HEK293 (cell line): ENCODE measurements around the gene BCL7C.

Source experiments
- CTCF ChIA-PET: fragments of 350-600 bp; formaldehyde crosslinking; extraction: SDS; loops from one replicate; lab custom pipeline; 2021; ENCODE audit warnings: antibody characterized with exemption; lab: Yijun Ruan, JAX
- POLR2A ChIA-PET: fragments of 300-600 bp; formaldehyde crosslinking; extraction: SDS; loops from one replicate; lab custom pipeline; 2020; ENCODE audit warnings: antibody characterized with exemption, inconsistent platforms; lab: Yijun Ruan, JAX
- H3K27ac ChIP-seq: fragments of 200-500 bp; sonication (Bioruptor generic); 2 replicates; pipeline ENCODE4 v1.5.1; 2014; ENCODE audit warnings: low read depth, low read length, control low read depth, inconsistent platforms; ENCODE audit errors: extremely low read depth
- H3K36me3 ChIP-seq, 2 experiments: fragments of 200-500 bp in 1 of 2; sonication (Bioruptor generic) in 1 of 2; 1 replicate in 1 of 2; 2 replicates in 1 of 2; pipeline ENCODE4 v1.5.1; 2014 to 2017; ENCODE audit warnings: inconsistent platforms in 2 of 2, low read length in 2 of 2; ENCODE audit not compliant: control insufficient read depth in 2 of 2, insufficient read depth in 1 of 2
- H3K4me1 ChIP-seq: fragments of 200-500 bp; sonication (Bioruptor generic); 2 replicates; pipeline ENCODE4 v1.5.1; 2014; ENCODE audit warnings: mild to moderate bottlenecking, low read length, inconsistent platforms; ENCODE audit not compliant: control insufficient read depth, insufficient read depth
- H3K4me3 ChIP-seq: 2 replicates; pipeline ENCODE4 v1.5.1; 2011; ENCODE audit warnings: low read depth, mild to moderate bottlenecking, control low read depth, low read length, moderate library complexity
- H3K9me3 ChIP-seq: fragments of 200-500 bp; sonication (Bioruptor generic); 2 replicates; pipeline ENCODE4 v1.5.1; 2014; ENCODE audit warnings: low read depth, low read length, inconsistent platforms; ENCODE audit not compliant: control insufficient read depth, insufficient read depth
- KLF10 ChIP-seq: fragments of 450-650 bp; IDR thresholded peaks from 2 replicates; pipeline ENCODE4 v1.5.1; 2018; ENCODE audit warnings: missing biosample characterization, mild to moderate bottlenecking, missing genetic modification characterization
- PRDM1 ChIP-seq: fragments of 450-650 bp; formaldehyde crosslinking; IDR thresholded peaks from 2 replicates; pipeline ENCODE4; 2016; ENCODE audit warnings: missing biosample characterization, missing genetic modification characterization
- PRDM4 ChIP-seq: fragments of 450-650 bp; formaldehyde crosslinking; IDR thresholded peaks from 2 replicates; pipeline ENCODE4 v1.5.1; 2017; ENCODE audit warnings: missing biosample characterization, missing genetic modification characterization
- SALL2 ChIP-seq: fragments of 450-650 bp; formaldehyde crosslinking; IDR thresholded peaks from 2 replicates; pipeline ENCODE4 v1.5.0; 2017; ENCODE audit warnings: missing biosample characterization, mild to moderate bottlenecking, missing genetic modification characterization, borderline replicate concordance
- ZBTB44 ChIP-seq: fragments of 450-650 bp; IDR thresholded peaks from 2 replicates; pipeline ENCODE4 v1.5.1; 2018; ENCODE audit warnings: missing biosample characterization, mild to moderate bottlenecking, missing genetic modification characterization
- ZBTB48 ChIP-seq: fragments of 450-650 bp; formaldehyde crosslinking; IDR thresholded peaks from 2 replicates; pipeline ENCODE4 v1.5.1; 2016; ENCODE audit warnings: missing biosample characterization, missing genetic modification characterization
- ZBTB7A ChIP-seq: fragments of 450-650 bp; formaldehyde crosslinking; IDR thresholded peaks from 2 replicates; pipeline ENCODE4 v1.5.1; 2016; ENCODE audit warnings: low read depth, missing biosample characterization, missing genetic modification characterization
- ZNF121 ChIP-seq: fragments of 450-650 bp; formaldehyde crosslinking; IDR thresholded peaks from 2 replicates; pipeline ENCODE4 v1.5.1; 2016; ENCODE audit warnings: missing biosample characterization, missing genetic modification characterization
- ZNF426 ChIP-seq: fragments of 450-650 bp; formaldehyde crosslinking; IDR thresholded peaks from 2 replicates; pipeline ENCODE4 v1.5.1; 2017; ENCODE audit warnings: missing biosample characterization, missing genetic modification characterization, mild to moderate bottlenecking, inconsistent platforms, moderate library complexity
- ZNF518A ChIP-seq: fragments of 450-650 bp; formaldehyde crosslinking; conservative IDR thresholded peaks from 2 replicates; pipeline ENCODE4 v1.5.1; 2016; ENCODE audit warnings: low read depth, missing biosample characterization, missing genetic modification characterization
- ZNF544 ChIP-seq: fragments of 450-650 bp; formaldehyde crosslinking; IDR thresholded peaks from 2 replicates; pipeline ENCODE4 v1.5.0; 2017; ENCODE audit warnings: missing biosample characterization, missing genetic modification characterization
- ZNF549 ChIP-seq: fragments of 450-650 bp; IDR thresholded peaks from 2 replicates; pipeline ENCODE4 v1.5.1; 2018; ENCODE audit warnings: missing biosample characterization, missing genetic modification characterization, mild to moderate bottlenecking, inconsistent platforms, moderate library complexity
- ZNF558 ChIP-seq: fragments of 450-650 bp; formaldehyde crosslinking; IDR thresholded peaks from 2 replicates; pipeline ENCODE4 v1.5.1; 2016; ENCODE audit warnings: missing biosample characterization, missing genetic modification characterization
- ZNF654 ChIP-seq: fragments of 450-650 bp; formaldehyde crosslinking; IDR thresholded peaks from 2 replicates; pipeline ENCODE4 v1.5.1; 2016; ENCODE audit warnings: low read depth, missing biosample characterization, missing genetic modification characterization

The BCL7C gene

GRCh38 chr16:30870904-30871303 is 23.0 kb downstream of the BCL7C start:
- peaks cover 3 to 7% of the 10 kb centered on the region in 2 experiments; a peak in 2 of 3 replicates for H3K36me3 ChIP-seq
- POLR2A ChIA-PET: no interaction called here
- no peak overlapping the region for H3K27ac ChIP-seq
- CTCF ChIA-PET: interaction anchor here (1.1 to 3.1 kb wide), 2 partner anchors 26 to 31 kb away, joined by 4 to 21 read pairs; no protein-coding TSS in a partner anchor
- TF ChIP-seq ZNF558 (tag by site-specific recombination): no peak
- TF ChIP-seq SALL2 (tag by site-specific recombination): no peak
- TF ChIP-seq ZNF426 (tag by site-specific recombination): no peak
- no peak for TF ChIP-seq PRDM1 (tag by site-specific recombination)
- TF ChIP-seq ZNF544: no peak
- TF ChIP-seq KLF10 (tag by site-specific recombination): no peak
- TF ChIP-seq ZNF549 (tag by site-specific recombination): no peak
- TF ChIP-seq ZNF518A (tag by site-specific recombination): no peak
- no peak for TF ChIP-seq ZBTB48 (tag by site-specific recombination)
- no peak for TF ChIP-seq ZBTB7A (tag by site-specific recombination)
- no peaks in the 10 kb centered on the region for H3K9me3 ChIP-seq
- H3K4me1 ChIP-seq: no peaks in the 10 kb centered on the region
- no peak overlapping the region for H3K4me3 ChIP-seq

- Histone ChIP-seq H3K4me3 (no peak overlapping the region), H3K27ac (no peak overlapping the region), H3K36me3 (peaks cover 0 to 7% of the 10 kb centered on the region in 2 experiments; a peak in 2 of 3 replicates), H3K9me3 (no peaks in the 10 kb centered on the region), H3K4me1 (no peaks in the 10 kb centered on the region)
- TF ChIP-seq ZBTB44 (tag by site-specific recombination): no peak
- peak; percentile 11; the same call in 1 of the 2 replicates for TF ChIP-seq ZNF654 (tag by site-specific recombination)
- peak; percentile 64; the same call in 1 of the 2 replicates for TF ChIP-seq ZNF121
- no peak for TF ChIP-seq PRDM4 (tag by site-specific recombination)
- ChIA-PET CTCF (interaction anchor here (0.8 to 2.9 kb wide), 3 partner anchors 23 to 75 kb away, joined by 3 to 21 read pairs (median 7); no protein-coding TSS in a partner anchor), POLR2A (interaction anchor here (0.6 to 1.2 kb wide), 3 partner anchors 62 to 710 kb away, joined by 3 read pairs; no protein-coding TSS in a partner anchor)
Observed at GRCh38 chr16:30867747-30868146, 26.1 kb downstream of the BCL7C start.
